ENCODE data around the gene SSR2. TPM values are rescaled to one million over a fixed set of nuclear protein-coding genes. Genes with fewer than 3 reads are reported as not detected.
A peak's percentile ranks its signal among the peaks of the same experiment; 100 is the strongest.

Gene SSR2
- total and polyA plus RNA-seq, 4 donors: 186 to 313 (median 206) TPM

GRCh38 chr1:156019946-156020292, 832 bp downstream of the SSR2 start:
- Histone ChIP-seq H3K27ac (ENCODE audit: low read depth, low read length) (no peak overlapping the region), H3K36me3 (ENCODE audit: control insufficient read depth, insufficient read depth, low read length) (peaks cover 33% of the 10 kb centered on the region), H3K27me3 (ENCODE audit: control insufficient read depth, insufficient read depth, low read length) (no peaks in the 10 kb centered on the region), H3K4me1 (ENCODE audit: control insufficient read depth, insufficient read depth, low read length) (peaks cover 8% of the 10 kb centered on the region), H3K9me3 (ENCODE audit: control insufficient read depth, insufficient read depth, low read length) (no peaks in the 10 kb centered on the region), H3K4me3 (ENCODE audit: low read depth, low read length) (peak overlapping the region; percentile 78)
- 80% methylated on average over 8 of the region's 8 CpGs for WGBS (ENCODE audit: insufficient coverage)
- DNase-seq (ENCODE audit: low read depth in 4 of 6, low spot score in 6 of 6): no peak

GRCh38 chr1:156014829-156015228, 5.9 kb downstream of the SSR2 start:
- peaks cover 70% of the 10 kb centered on the region for H3K36me3 ChIP-seq (ENCODE audit: control insufficient read depth, insufficient read depth, low read length)

GRCh38 chr1:156012051-156012817, 8.5 kb downstream of the SSR2 start:
- no peak for DNase-seq (ENCODE audit: low read depth in 4 of 6, low spot score in 6 of 6)
- no peak overlapping the region for H3K4me3 ChIP-seq (ENCODE audit: low read depth, low read length)
- no peaks in the 10 kb centered on the region for H3K4me1 ChIP-seq (ENCODE audit: control insufficient read depth, insufficient read depth, low read length)
- H3K9me3 ChIP-seq (ENCODE audit: control insufficient read depth, insufficient read depth, low read length): no peaks in the 10 kb centered on the region
- H3K27ac ChIP-seq (ENCODE audit: low read depth, low read length): no peak overlapping the region
- peaks cover 77% of the 10 kb centered on the region for H3K36me3 ChIP-seq (ENCODE audit: control insufficient read depth, insufficient read depth, low read length)
- H3K27me3 ChIP-seq (ENCODE audit: control insufficient read depth, insufficient read depth, low read length): no peaks in the 10 kb centered on the region
- WGBS (ENCODE audit: insufficient coverage): no CpG with 5 or more reads among the region's 4 CpGs

More at GRCh38 chr1:156014829-156015228, 5.9 kb downstream of the SSR2 start:
- Histone ChIP-seq H3K27me3 (ENCODE audit: control insufficient read depth, insufficient read depth, low read length) (no peaks in the 10 kb centered on the region), H3K4me3 (ENCODE audit: low read depth, low read length) (no peak overlapping the region), H3K9me3 (ENCODE audit: control insufficient read depth, insufficient read depth, low read length) (no peaks in the 10 kb centered on the region), H3K27ac (ENCODE audit: low read depth, low read length) (no peak overlapping the region), H3K4me1 (ENCODE audit: control insufficient read depth, insufficient read depth, low read length) (peaks cover 2% of the 10 kb centered on the region)
- 100% methylated on average over 3 of the region's 7 CpGs for WGBS (ENCODE audit: insufficient coverage)
- DNase-seq (ENCODE audit: low read depth in 4 of 6, low spot score in 6 of 6): no peak

- Histone ChIP-seq H3K36me3 (ENCODE audit: control insufficient read depth, insufficient read depth, low read length) (peaks cover 58% of the 10 kb centered on the region), H3K4me1 (ENCODE audit: control insufficient read depth, insufficient read depth, low read length) (no peaks in the 10 kb centered on the region), H3K4me3 (ENCODE audit: low read depth, low read length) (no peak overlapping the region), H3K9me3 (ENCODE audit: control insufficient read depth, insufficient read depth, low read length) (no peaks in the 10 kb centered on the region), H3K27ac (ENCODE audit: low read depth, low read length) (no peak overlapping the region), H3K27me3 (ENCODE audit: control insufficient read depth, insufficient read depth, low read length) (no peaks in the 10 kb centered on the region)
- 0% methylated on average over 1 of the region's 3 CpGs for WGBS (ENCODE audit: insufficient coverage)
- no peak for DNase-seq (ENCODE audit: low read depth in 4 of 6, low spot score in 6 of 6)
Measured at GRCh38 chr1:156009404-156009803, 11.3 kb downstream of the SSR2 start.

- no peak for DNase-seq (ENCODE audit: low read depth in 4 of 6, low spot score in 6 of 6)
- no peak overlapping the region for H3K4me3 ChIP-seq (ENCODE audit: low read depth, low read length)
- WGBS (ENCODE audit: insufficient coverage): 62% methylated on average over 6 of the region's 7 CpGs
- H3K36me3 ChIP-seq (ENCODE audit: control insufficient read depth, insufficient read depth, low read length): peaks cover 42% of the 10 kb centered on the region
- H3K9me3 ChIP-seq (ENCODE audit: control insufficient read depth, insufficient read depth, low read length): no peaks in the 10 kb centered on the region
- H3K27ac ChIP-seq (ENCODE audit: low read depth, low read length): peak overlapping the region; percentile 54
- H3K4me1 ChIP-seq (ENCODE audit: control insufficient read depth, insufficient read depth, low read length): no peaks in the 10 kb centered on the region
- no peaks in the 10 kb centered on the region for H3K27me3 ChIP-seq (ENCODE audit: control insufficient read depth, insufficient read depth, low read length)
Measured at GRCh38 chr1:156006666-156007376, 13.9 kb downstream of the SSR2 start.

GRCh38 chr1:156004843-156005584, 15.7 kb downstream of the SSR2 start:
- Histone ChIP-seq H3K27ac (ENCODE audit: low read depth, low read length) (no peak overlapping the region), H3K36me3 (ENCODE audit: control insufficient read depth, insufficient read depth, low read length) (peaks cover 26% of the 10 kb centered on the region), H3K4me3 (ENCODE audit: low read depth, low read length) (no peak overlapping the region), H3K27me3 (ENCODE audit: control insufficient read depth, insufficient read depth, low read length) (no peaks in the 10 kb centered on the region), H3K9me3 (ENCODE audit: control insufficient read depth, insufficient read depth, low read length) (no peaks in the 10 kb centered on the region), H3K4me1 (ENCODE audit: control insufficient read depth, insufficient read depth, low read length) (peaks cover 11% of the 10 kb centered on the region)
- WGBS (ENCODE audit: insufficient coverage): 76% methylated on average over 3 of the region's 4 CpGs
- no peak for DNase-seq (ENCODE audit: low read depth in 4 of 6, low spot score in 6 of 6)

- Histone ChIP-seq H3K4me1 (ENCODE audit: control insufficient read depth, insufficient read depth, low read length) (peaks cover 11% of the 10 kb centered on the region), H3K9me3 (ENCODE audit: control insufficient read depth, insufficient read depth, low read length) (no peaks in the 10 kb centered on the region), H3K27me3 (ENCODE audit: control insufficient read depth, insufficient read depth, low read length) (no peaks in the 10 kb centered on the region), H3K4me3 (ENCODE audit: low read depth, low read length) (no peak overlapping the region), H3K36me3 (ENCODE audit: control insufficient read depth, insufficient read depth, low read length) (peaks cover 15% of the 10 kb centered on the region), H3K27ac (ENCODE audit: low read depth, low read length) (no peak overlapping the region)
- no CpG with 5 or more reads among the region's 2 CpGs for WGBS (ENCODE audit: insufficient coverage)
- DNase-seq (ENCODE audit: low read depth in 4 of 6, low spot score in 6 of 6): no peak
Measured at GRCh38 chr1:156003923-156004188, 16.9 kb downstream of the SSR2 start.

GRCh38 chr1:156002188-156002911, 18.4 kb downstream of the SSR2 start:
- H3K27me3 ChIP-seq (ENCODE audit: control insufficient read depth, insufficient read depth, low read length): no peaks in the 10 kb centered on the region
- no peak for DNase-seq (ENCODE audit: low read depth in 4 of 6, low spot score in 6 of 6)
- peaks cover 11% of the 10 kb centered on the region for H3K4me1 ChIP-seq (ENCODE audit: control insufficient read depth, insufficient read depth, low read length)
- no peak overlapping the region for H3K27ac ChIP-seq (ENCODE audit: low read depth, low read length)
- H3K36me3 ChIP-seq (ENCODE audit: control insufficient read depth, insufficient read depth, low read length): peaks cover 4% of the 10 kb centered on the region
- no peak overlapping the region for H3K4me3 ChIP-seq (ENCODE audit: low read depth, low read length)
- no CpG with 5 or more reads among the region's 3 CpGs for WGBS (ENCODE audit: insufficient coverage)
- no peaks in the 10 kb centered on the region for H3K9me3 ChIP-seq (ENCODE audit: control insufficient read depth, insufficient read depth, low read length)

GRCh38 chr1:156001662-156002171, 19.0 kb downstream of the SSR2 start:
- Histone ChIP-seq H3K27ac (ENCODE audit: low read depth, low read length) (no peak overlapping the region), H3K27me3 (ENCODE audit: control insufficient read depth, insufficient read depth, low read length) (no peaks in the 10 kb centered on the region), H3K36me3 (ENCODE audit: control insufficient read depth, insufficient read depth, low read length) (peaks cover under 1% of the 10 kb centered on the region), H3K4me1 (ENCODE audit: control insufficient read depth, insufficient read depth, low read length) (peaks cover 11% of the 10 kb centered on the region), H3K4me3 (ENCODE audit: low read depth, low read length) (no peak overlapping the region), H3K9me3 (ENCODE audit: control insufficient read depth, insufficient read depth, low read length) (no peaks in the 10 kb centered on the region)
- DNase-seq (ENCODE audit: low read depth in 4 of 6, low spot score in 6 of 6): peak in 1 of 6 donors; percentile 33
- 38% methylated on average over 1 of the region's 4 CpGs for WGBS (ENCODE audit: insufficient coverage)

Data from spinal cord (tissue), 10 donors.